GM04504 (cell line): ENCODE results near the gene ING1.
A peak's percentile ranks its signal among the peaks of the same experiment; 100 is the strongest.
"Not testable (repeated sequence)": the region's sequence is repeated elsewhere in the genome, so short reads cannot be mapped to it uniquely, and the experiment has no call there.

ENCODE experiments used
- DNase-seq: peaks from one replicate; pipeline ENCODE4 v3.0.0-alpha.2; 2012; ENCODE audit warnings: low read depth

Gene ING1

GRCh38 chr13:110715395-110716246 is 2.1 kb downstream of the ING1 start:
- peak; percentile 100 for DNase-seq

GRCh38 chr13:110716247-110716515 is 2.7 kb downstream of the ING1 start:
- DNase-seq: no peak

DNA sequence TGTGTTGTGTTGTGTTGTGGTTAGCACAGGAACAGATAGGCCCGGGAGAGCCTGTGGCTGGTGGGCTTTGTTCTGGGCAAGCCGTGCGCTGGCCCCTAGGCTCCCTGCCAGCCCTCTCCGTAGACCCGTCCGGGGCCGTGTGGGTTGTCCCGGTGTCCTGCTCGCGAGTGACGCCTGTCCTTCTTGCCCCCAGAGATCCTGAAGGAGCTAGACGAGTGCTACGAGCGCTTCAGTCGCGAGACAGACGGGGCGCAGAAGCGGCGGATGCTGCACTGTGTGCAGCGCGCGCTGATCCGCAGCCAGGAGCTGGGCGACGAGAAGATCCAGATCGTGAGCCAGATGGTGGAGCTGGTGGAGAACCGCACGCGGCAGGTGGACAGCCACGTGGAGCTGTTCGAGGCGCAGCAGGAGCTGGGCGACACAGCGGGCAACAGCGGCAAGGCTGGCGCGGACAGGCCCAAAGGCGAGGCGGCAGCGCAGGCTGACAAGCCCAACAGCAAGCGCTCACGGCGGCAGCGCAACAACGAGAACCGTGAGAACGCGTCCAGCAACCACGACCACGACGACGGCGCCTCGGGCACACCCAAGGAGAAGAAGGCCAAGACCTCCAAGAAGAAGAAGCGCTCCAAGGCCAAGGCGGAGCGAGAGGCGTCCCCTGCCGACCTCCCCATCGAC is 5.7 kb downstream of the ING1 start:
- DNase-seq: no peak

GRCh38 chr13:110722971-110723370 is 9.5 kb downstream of the ING1 start:
- DNase-seq: no peak

- DNase-seq: no peak
Observed at GRCh38 chr13:110723598-110723997, 10.1 kb downstream of the ING1 start.

DNA sequence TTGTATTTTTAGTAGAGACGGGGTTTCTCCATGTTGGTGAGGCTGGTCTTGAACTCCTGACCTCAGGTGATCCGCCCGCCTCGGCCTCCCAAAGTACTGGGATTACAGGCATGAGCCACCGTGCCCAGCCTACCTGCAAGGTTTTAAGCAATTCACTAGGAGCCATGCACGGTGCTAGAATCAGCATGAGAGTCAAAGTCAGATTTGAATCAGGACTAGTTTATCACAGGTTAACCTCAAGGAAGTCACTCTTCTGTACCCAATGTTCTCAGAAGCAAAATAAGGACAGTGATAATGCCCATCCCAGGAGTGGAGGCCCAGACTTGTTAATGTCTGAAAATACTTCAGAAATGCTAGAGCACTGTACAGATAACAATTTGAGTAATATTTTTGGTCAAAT is 12.7 kb downstream of the ING1 start:
- DNase-seq: not testable (repeated sequence)

- no peak for DNase-seq
Observed at GRCh38 chr13:110726726-110727125, 13.2 kb downstream of the ING1 start.

- no peak for DNase-seq
Observed at GRCh38 chr13:110731072-110731471, 17.6 kb downstream of the ING1 start.

- DNase-seq: no peak
Observed at GRCh38 chr13:110734561-110734960, 21.1 kb downstream of the ING1 start.

DNA sequence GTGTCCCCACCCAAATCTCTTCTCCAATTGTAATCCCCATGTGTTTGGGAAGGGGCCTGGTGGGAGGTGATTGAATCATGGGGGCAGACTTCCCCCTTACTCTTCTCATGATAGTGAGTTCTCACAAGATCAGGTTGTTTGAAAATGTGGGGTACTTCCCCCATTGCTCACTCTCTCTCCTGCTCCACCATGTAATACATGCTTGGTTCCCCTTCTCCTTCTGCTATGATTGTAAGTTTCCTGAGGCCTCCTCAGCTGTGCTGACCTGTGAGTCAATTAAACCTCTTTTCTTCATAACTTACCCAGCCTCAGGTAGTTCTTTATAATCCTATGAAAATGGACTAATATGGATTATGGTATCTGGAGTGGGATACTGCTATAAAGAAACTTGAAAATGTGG is 24.1 kb downstream of the ING1 start:
- DNase-seq: no peak

- no peak for DNase-seq
Observed at GRCh38 chr13:110743687-110744086, 30.2 kb downstream of the ING1 start.

DNA sequence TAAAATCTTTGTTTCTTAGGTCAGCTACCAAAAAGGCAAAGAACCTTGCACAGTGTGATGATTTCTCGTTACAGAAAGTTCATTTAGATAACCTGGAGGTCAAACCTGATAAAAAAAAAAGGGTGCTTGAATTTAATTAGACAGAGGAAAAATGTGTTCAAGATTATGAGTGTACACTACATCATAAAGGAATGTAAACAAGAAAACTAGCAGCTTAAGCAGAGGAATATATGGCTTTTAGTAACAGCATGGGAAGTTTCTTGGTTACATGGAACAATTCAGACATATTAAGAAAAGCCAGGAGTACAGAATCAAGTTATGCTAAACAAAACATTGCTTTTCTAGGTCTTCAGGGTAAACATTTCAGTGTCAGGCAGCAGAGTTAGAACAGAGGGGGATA is 32.9 kb downstream of the ING1 start:
- DNase-seq: no peak

DNA sequence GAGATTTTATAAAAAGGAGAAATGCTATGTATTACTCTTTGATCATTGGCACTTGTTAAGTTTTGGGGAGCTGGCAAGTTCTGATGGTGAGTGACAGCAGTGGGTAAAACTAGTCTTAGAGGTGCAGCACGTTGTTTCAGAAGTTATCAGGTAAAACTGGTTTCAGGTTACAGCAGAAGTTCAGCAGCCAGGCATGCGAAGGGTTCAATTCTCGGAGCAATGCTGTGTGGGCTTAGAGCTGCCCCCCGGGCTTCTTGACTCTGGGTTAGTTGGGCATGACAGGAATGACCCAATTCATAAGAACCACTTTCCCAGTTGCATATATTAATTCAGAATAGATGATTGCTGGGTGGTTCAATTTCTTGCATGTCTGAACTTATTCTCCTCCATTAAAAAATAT is 34.8 kb downstream of the ING1 start:
- DNase-seq: no peak

DNA sequence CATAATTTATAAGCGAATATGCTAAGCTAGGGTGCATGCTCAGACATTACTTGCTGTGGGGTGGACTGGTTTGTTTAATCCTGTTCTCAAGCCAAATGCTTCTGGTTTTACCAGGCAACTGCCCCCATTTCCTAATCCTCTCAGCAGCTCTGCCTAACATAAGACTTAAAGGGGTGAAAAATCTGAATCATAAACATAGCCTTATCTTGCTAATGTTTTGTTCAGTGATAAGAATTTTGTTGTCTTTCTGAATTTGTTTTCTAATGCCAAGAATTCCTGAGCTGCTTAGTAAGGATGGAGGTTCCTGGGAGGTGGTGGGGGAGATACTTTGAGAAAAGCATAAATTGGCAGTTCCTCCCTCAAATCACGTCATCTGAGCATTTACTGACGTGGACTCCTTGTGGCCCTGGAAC is 42.7 kb downstream of the ING1 start:
- no peak for DNase-seq

DNA sequence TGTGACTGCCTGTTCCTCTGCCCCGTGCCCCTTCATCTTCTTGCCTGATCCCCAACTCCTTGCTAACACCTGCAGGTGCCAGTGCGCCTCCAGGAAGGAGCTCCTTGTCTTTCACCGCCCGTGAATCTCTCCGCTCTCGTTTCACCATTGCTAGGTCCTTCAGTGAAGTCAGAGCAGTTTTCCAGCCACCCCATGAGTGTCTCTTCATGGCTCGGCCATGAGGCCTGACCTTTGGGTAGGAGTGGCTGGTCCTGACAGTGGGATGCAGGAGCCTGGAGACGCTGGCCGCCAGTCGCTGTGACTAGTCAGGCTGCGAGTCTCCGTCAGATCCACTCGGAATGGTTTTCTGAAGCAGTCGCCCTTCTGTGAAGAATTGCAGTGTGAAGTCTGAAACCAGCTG is 43.8 kb downstream of the ING1 start:
- no peak for DNase-seq

GRCh38 chr13:110758195-110758805 is 44.8 kb downstream of the ING1 start:
- DNase-seq: no peak

GRCh38 chr13:110759710-110760109 is 46.2 kb downstream of the ING1 start:
- DNase-seq: no peak

DNA sequence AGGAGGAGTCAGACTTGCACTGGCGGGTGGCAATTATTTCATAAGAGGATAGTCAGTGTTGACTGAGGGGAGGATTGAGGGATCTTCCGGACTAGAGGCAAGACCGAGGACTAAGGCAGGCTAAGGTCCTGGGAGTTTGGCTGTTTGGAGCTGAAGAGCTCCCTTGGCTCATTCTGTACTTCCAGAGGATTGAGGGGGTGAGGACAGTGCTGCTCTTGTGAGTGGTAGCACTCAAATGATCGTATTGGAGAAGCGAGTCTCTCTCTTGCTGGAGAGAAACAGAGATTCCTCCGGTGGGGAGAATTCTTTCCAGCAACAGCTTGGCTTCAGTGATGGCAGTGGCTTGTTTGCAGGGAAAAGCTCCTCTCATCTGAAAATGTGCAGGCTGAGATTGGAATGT is 47.1 kb downstream of the ING1 start:
- no peak for DNase-seq

- DNase-seq: no peak
Observed at GRCh38 chr13:110766671-110767430, 53.4 kb downstream of the ING1 start.

GRCh38 chr13:110767476-110767875 is 54.0 kb downstream of the ING1 start:
- no peak for DNase-seq

DNA sequence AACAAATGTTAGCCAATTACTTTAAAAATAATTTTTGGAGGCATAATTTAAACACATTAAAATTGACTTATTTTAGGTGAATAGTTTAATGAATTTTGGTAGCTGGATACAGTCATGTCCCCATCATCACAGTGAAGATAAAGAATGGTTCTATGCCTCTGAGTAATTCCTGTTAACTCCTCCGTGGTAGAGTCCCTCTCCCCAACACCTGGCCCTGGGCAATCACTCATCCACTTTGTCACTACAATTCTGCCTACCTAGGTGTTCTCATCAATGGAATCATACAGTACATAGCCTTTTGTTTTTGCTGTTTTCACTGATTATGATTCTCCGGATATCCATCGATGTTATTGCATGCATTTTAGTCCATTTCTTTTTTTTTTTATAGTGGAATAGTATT is 55.6 kb downstream of the ING1 start:
- DNase-seq: no peak

GRCh38 chr13:110770678-110771077 is 57.2 kb downstream of the ING1 start:
- no peak for DNase-seq

- no peak for DNase-seq
Observed at GRCh38 chr13:110771194-110771593, 57.7 kb downstream of the ING1 start.
